WTC11 (cell line): Measurements from ENCODE around the gene TEX50. TPM values are rescaled to one million over a fixed set of nuclear protein-coding genes. Genes with fewer than 3 reads are reported as not detected.

Source experiments
- ATAC-seq: fragments of 200-7000 bp; cut with Tn5 transposase; 2 replicates; pipeline ENCODE4 v1.10.0; 2021; ENCODE audit warnings: mild to moderate bottlenecking, moderate library complexity
- CTCF ChIA-PET: fragments of 300-600 bp; sonication (Branson Sonifier 250); formaldehyde crosslinking; loops from one replicate; lab custom pipeline; 2021; ENCODE audit warnings: antibody characterized with exemption; lab: Charles Lee
- POLR2A ChIA-PET: fragments of 350-600 bp; sonication (Branson Sonifier 250); formaldehyde crosslinking; loops from one replicate; lab custom pipeline; 2021; ENCODE audit warnings: antibody characterized with exemption; lab: Charles Lee
- DNase-seq: peaks from one replicate; pipeline ENCODE4 v3.0.0; 2021; ENCODE audit warnings: low spot score
- H3K27ac Mint-ChIP-seq: 2 replicates; pipeline ENCODE4 v1.8.0; 2021; ENCODE audit warnings: mixed read lengths
- H3K27me3 Mint-ChIP-seq: 2 replicates; pipeline ENCODE4 v1.8.0; 2021; ENCODE audit warnings: low read depth, mild to moderate bottlenecking, moderate library complexity, mixed read lengths
- H3K36me3 Mint-ChIP-seq: 2 replicates; pipeline ENCODE4 v1.8.0; 2021; ENCODE audit warnings: mixed read lengths
- H3K4me1 Mint-ChIP-seq: 2 replicates; pipeline ENCODE4 v1.8.0; 2022; ENCODE audit warnings: mixed read lengths
- H3K4me3 Mint-ChIP-seq: 2 replicates; pipeline ENCODE4 v1.8.0; 2021; ENCODE audit warnings: mild to moderate bottlenecking, moderate library complexity, mixed read lengths
- H3K9me3 Mint-ChIP-seq: 2 replicates; pipeline ENCODE4 v1.8.0; 2021; ENCODE audit warnings: mixed read lengths
- AFF4 ChIP-seq: sonication (generic); formaldehyde crosslinking; IDR thresholded peaks from 2 replicates; pipeline ENCODE4 v1.8.1; 2023; ENCODE audit warnings: mild to moderate bottlenecking, missing genetic modification reagents, borderline replicate concordance
- ATF2 ChIP-seq: sonication (generic); formaldehyde crosslinking; IDR thresholded peaks from 2 replicates; pipeline ENCODE4 v1.8.1; 2022; ENCODE audit warnings: low read depth, missing genetic modification reagents, borderline replicate concordance
- CTCF ChIP-seq: fragments of 200-600 bp; IDR thresholded peaks from 2 replicates; pipeline ENCODE4 v1.8.0; 2022; ENCODE audit warnings: antibody characterized with exemption
- E2F4 ChIP-seq: sonication (generic); formaldehyde crosslinking; IDR thresholded peaks from 2 replicates; pipeline ENCODE4 v1.8.1; 2022; ENCODE audit warnings: low read depth, mild to moderate bottlenecking, moderate library complexity, missing genetic modification reagents, borderline replicate concordance
- ERG ChIP-seq: fragments of 250-450 bp; sonication (Bioruptor Pico); IDR thresholded peaks from 2 replicates; pipeline ENCODE4 v1.8.0; 2021; ENCODE audit warnings: mild to moderate bottlenecking
- ESRRA ChIP-seq: sonication (generic); formaldehyde crosslinking; IDR thresholded peaks from 2 replicates; pipeline ENCODE4 v1.8.1; 2022; ENCODE audit warnings: mild to moderate bottlenecking, missing genetic modification reagents, borderline replicate concordance
- PREB ChIP-seq: sonication (generic); formaldehyde crosslinking; IDR thresholded peaks from 2 replicates; pipeline ENCODE4 v1.8.1; 2022; ENCODE audit warnings: mild to moderate bottlenecking, missing genetic modification reagents, moderate library complexity, borderline replicate concordance
- SP1 ChIP-seq: sonication (generic); formaldehyde crosslinking; conservative IDR thresholded peaks from 2 replicates; pipeline ENCODE4 v1.8.1; 2022; ENCODE audit warnings: missing genetic modification reagents
- TCF7 ChIP-seq: sonication (generic); formaldehyde crosslinking; IDR thresholded peaks from 2 replicates; pipeline ENCODE4 v1.8.0; 2022; ENCODE audit warnings: mild to moderate bottlenecking, low read depth, missing genetic modification reagents, moderate library complexity
- ZMAT4 ChIP-seq: fragments of 250-450 bp; sonication (Bioruptor Pico); IDR thresholded peaks from 2 replicates; pipeline ENCODE4 v1.9.0; 2021; ENCODE audit warnings: mild to moderate bottlenecking
- ZNF416 ChIP-seq: fragments of 250-450 bp; sonication (Bioruptor Pico); IDR thresholded peaks from 2 replicates; pipeline ENCODE4 v1.9.0; 2021; ENCODE audit warnings: mild to moderate bottlenecking, inconsistent platforms
- total RNA-seq: library from RNA; stranded (reverse); gene quantifications from 3 replicates; pipeline ENCODE4 v1.2.3, GENCODE V29; 2021

The TEX50 gene
- total RNA-seq, 1 experiment from 2014 or later: not detected

- TF ChIP-seq SP1: no peak
These were observed 38.9 kb upstream of the TEX50 start (continued) for GRCh38 chr1:173596097-173596825.

GRCh38 chr1:173601588-173601987, 33.5 kb upstream of the TEX50 start:
- H3K36me3 Mint-ChIP-seq: no peaks in the 10 kb centered on the region
- peaks cover 11% of the 10 kb centered on the region for H3K9me3 Mint-ChIP-seq
- no peaks in the 10 kb centered on the region for H3K4me1 Mint-ChIP-seq
- TF ChIP-seq PREB (CRISPR knock-in tag): no peak
- TF ChIP-seq ATF2 (CRISPR knock-in tag): no peak
- TF ChIP-seq AFF4 (CRISPR knock-in tag): no peak
- TF ChIP-seq ERG: no peak
- no peak for TF ChIP-seq ZMAT4 (CRISPR knock-in tag)
- TF ChIP-seq ZNF416 (CRISPR knock-in tag): no peak
- TF ChIP-seq CTCF: no peak
- no peak for TF ChIP-seq TCF7
- no peak for TF ChIP-seq E2F4
- TF ChIP-seq ESRRA (CRISPR knock-in tag): no peak
- no peak overlapping the region for H3K4me3 Mint-ChIP-seq
- no peaks in the 10 kb centered on the region; the same call in 1 of the 2 replicates for H3K27me3 Mint-ChIP-seq
- no peak overlapping the region for H3K27ac Mint-ChIP-seq
- ATAC-seq: no peak
- ChIA-PET POLR2A (no interaction called here), CTCF (no interaction called here)
- no peak for DNase-seq
